Trophoblast cell (in vitro differentiated cells and primary cell): ENCODE data around the gene WSCD1.

Experiments
- DNase-seq, 2 donors: peaks; one replicate each; pipeline ENCODE4 v3.0.0-alpha.2; 2016
- H2AFZ ChIP-seq: 2 replicates; pipeline ENCODE4 v1.6.1; 2013; ENCODE audit warnings: low read length, moderate library complexity, mild to moderate bottlenecking; ENCODE audit not compliant: insufficient read depth, poor library complexity
- H2AK5ac ChIP-seq: 2 replicates; pipeline ENCODE4 v1.6.1; 2013; ENCODE audit warnings: mild to moderate bottlenecking, low read length
- H2BK120ac ChIP-seq: 2 replicates; pipeline ENCODE4 v1.6.1; 2013; ENCODE audit warnings: low read length, mild to moderate bottlenecking, moderate library complexity; ENCODE audit not compliant: insufficient read depth, poor library complexity
- H2BK12ac ChIP-seq: 2 replicates; pipeline ENCODE4 v1.6.1; 2013; ENCODE audit warnings: mild to moderate bottlenecking, low read length, moderate library complexity
- H2BK5ac ChIP-seq: 2 replicates; pipeline ENCODE4 v1.6.1; 2013; ENCODE audit warnings: low read length, low read depth, moderate library complexity, mild to moderate bottlenecking; ENCODE audit not compliant: poor library complexity
- H3K14ac ChIP-seq: 2 replicates; pipeline ENCODE4 v1.6.1; 2013; ENCODE audit warnings: mild to moderate bottlenecking, low read length
- H3K18ac ChIP-seq: 2 replicates; pipeline ENCODE4 v1.6.1; 2013; ENCODE audit warnings: mild to moderate bottlenecking, low read length
- H3K23ac ChIP-seq: 2 replicates; pipeline ENCODE4 v1.6.1; 2013; ENCODE audit warnings: low read length
- H3K27ac ChIP-seq: 2 replicates; pipeline ENCODE4 v1.5.1; 2013; ENCODE audit warnings: low read depth, mild to moderate bottlenecking, inconsistent platforms, low read length, moderate library complexity
- H3K27me3 ChIP-seq: 2 replicates; pipeline ENCODE4 v1.6.1; 2013; ENCODE audit warnings: inconsistent platforms, mild to moderate bottlenecking, low read length, moderate library complexity; ENCODE audit not compliant: insufficient read depth
- H3K36me3 ChIP-seq, 2 experiments: 1 replicate in 1 of 2; 2 replicates in 1 of 2; pipeline ENCODE4 v1.6.1; 2013; ENCODE audit warnings: low read length in 2 of 2, mild to moderate bottlenecking in 2 of 2, moderate library complexity in 1 of 2; ENCODE audit not compliant: insufficient read depth in 2 of 2, control insufficient read depth in 1 of 2
- H3K4ac ChIP-seq: 2 replicates; pipeline ENCODE4 v1.6.1; 2013; ENCODE audit warnings: low read depth, mild to moderate bottlenecking, low read length, moderate library complexity
- H3K4me1 ChIP-seq, 2 experiments: 1 replicate in 1 of 2; 2 replicates in 1 of 2; pipeline ENCODE4 v1.6.1; 2013; ENCODE audit warnings: low read length in 2 of 2, mild to moderate bottlenecking in 2 of 2, moderate library complexity in 1 of 2; ENCODE audit not compliant: insufficient read depth in 2 of 2, control insufficient read depth in 1 of 2
- H3K4me2 ChIP-seq: 2 replicates; pipeline ENCODE4 v1.6.1; 2013; ENCODE audit warnings: inconsistent platforms, mild to moderate bottlenecking, low read length, moderate library complexity
- H3K4me3 ChIP-seq: 2 replicates; pipeline ENCODE4 v1.5.1; 2013; ENCODE audit warnings: mild to moderate bottlenecking, low read depth, low read length, inconsistent platforms
- H3K79me1 ChIP-seq: one replicate; pipeline ENCODE4 v1.6.1; 2013; ENCODE audit warnings: low read length
- H3K79me2 ChIP-seq: 2 replicates; pipeline ENCODE4 v1.6.1; 2013; ENCODE audit warnings: low read length, mild to moderate bottlenecking; ENCODE audit not compliant: control insufficient read depth, insufficient read depth, poor library complexity
- H3K9ac ChIP-seq: 2 replicates; pipeline ENCODE4 v1.6.1; 2013; ENCODE audit warnings: mild to moderate bottlenecking, low read length
- H3K9me3 ChIP-seq: 2 replicates; pipeline ENCODE4 v1.6.1; 2013; ENCODE audit warnings: low read depth, mild to moderate bottlenecking, control low read depth, inconsistent platforms, low read length; ENCODE audit not compliant: insufficient read depth
- H4K12ac ChIP-seq: 2 replicates; pipeline ENCODE4 v1.6.1; 2013; ENCODE audit warnings: low read depth, mild to moderate bottlenecking, low read length, moderate library complexity
- H4K8ac ChIP-seq: 2 replicates; pipeline ENCODE4 v1.6.1; 2013; ENCODE audit warnings: low read depth, mild to moderate bottlenecking, low read length, moderate library complexity
- H4K91ac ChIP-seq: one replicate; pipeline ENCODE4 v1.6.1; 2013; ENCODE audit warnings: low read depth, mild to moderate bottlenecking, low read length, moderate library complexity
- WGBS: extraction: QIAGEN DNeasy Blood & Tissue Kit; methylation state at CpG from one replicate; pipeline ENCODE4 v1.1.7; 2013; ENCODE audit warnings: missing lambda C conversion rate; ENCODE audit not compliant: insufficient read length, insufficient coverage; ENCODE audit errors: extremely low coverage; 5-methylcytosine and 5-hydroxymethylcytosine counted together

Gene WSCD1

DNA sequence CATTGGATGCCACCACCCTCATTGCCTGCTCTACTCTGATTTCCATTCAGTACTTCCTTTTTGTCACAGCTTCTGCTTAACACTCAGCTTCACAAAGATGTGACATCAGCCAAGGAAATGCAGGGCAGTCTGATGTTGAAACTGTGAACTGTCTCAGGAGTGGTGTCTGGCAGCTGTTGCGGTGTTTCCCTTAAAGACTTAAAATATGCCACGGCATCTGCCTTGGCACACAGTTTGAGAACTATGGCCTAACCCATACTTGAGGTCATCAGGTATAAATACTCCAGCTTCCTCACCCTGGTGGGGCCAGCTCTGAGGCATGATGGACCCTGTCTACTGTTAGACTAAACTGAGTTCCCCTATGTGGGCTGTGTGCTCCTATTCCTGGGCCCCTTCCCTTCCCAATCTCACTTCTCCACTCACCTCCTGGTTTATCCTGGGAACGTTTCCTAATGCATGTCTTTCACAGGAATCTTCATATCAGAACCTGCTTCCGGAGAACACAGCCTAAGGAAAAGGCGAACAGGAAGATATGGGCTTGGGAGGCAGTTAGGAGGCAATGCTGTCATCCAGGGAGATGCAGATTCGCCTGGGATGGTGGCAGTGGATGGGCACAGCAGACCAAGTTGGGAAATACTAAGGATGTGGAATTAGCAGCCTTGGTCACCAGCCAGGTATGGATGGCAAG is 96.5 kb downstream of the WSCD1 start:
- H2BK12ac ChIP-seq, result no peak overlapping the region
- no peak overlapping the region for H3K4me3 ChIP-seq
- H3K23ac ChIP-seq, result peak overlapping the region; percentile 18
- no peak overlapping the region for H4K91ac ChIP-seq
- no peak overlapping the region for H3K14ac ChIP-seq
- WGBS, result no CpG with 5 or more reads among the region's 6 CpGs
- H2AK5ac ChIP-seq, result no peak overlapping the region
- no peak overlapping the region for H3K18ac ChIP-seq
- peaks cover 4% of the 10 kb centered on the region for H3K9me3 ChIP-seq
- H3K9ac ChIP-seq, result no peak overlapping the region
- no peak overlapping the region for H4K12ac ChIP-seq
- no peak overlapping the region for H2BK120ac ChIP-seq
- no peaks in the 10 kb centered on the region for H3K27me3 ChIP-seq
- no peak for DNase-seq
- H3K36me3 ChIP-seq, result no peaks in the 10 kb centered on the region
- no peaks in the 10 kb centered on the region for H3K79me2 ChIP-seq
- H3K27ac ChIP-seq, result no peak overlapping the region
- H2AFZ ChIP-seq, result no peak overlapping the region
- H4K8ac ChIP-seq, result no peak overlapping the region
- no peaks in the 10 kb centered on the region for H3K4me1 ChIP-seq
- no peak overlapping the region for H3K4me2 ChIP-seq
- H3K4ac ChIP-seq, result no peak overlapping the region
- H3K79me1 ChIP-seq, result no peaks in the 10 kb centered on the region
- H2BK5ac ChIP-seq, result no peak overlapping the region

DNA sequence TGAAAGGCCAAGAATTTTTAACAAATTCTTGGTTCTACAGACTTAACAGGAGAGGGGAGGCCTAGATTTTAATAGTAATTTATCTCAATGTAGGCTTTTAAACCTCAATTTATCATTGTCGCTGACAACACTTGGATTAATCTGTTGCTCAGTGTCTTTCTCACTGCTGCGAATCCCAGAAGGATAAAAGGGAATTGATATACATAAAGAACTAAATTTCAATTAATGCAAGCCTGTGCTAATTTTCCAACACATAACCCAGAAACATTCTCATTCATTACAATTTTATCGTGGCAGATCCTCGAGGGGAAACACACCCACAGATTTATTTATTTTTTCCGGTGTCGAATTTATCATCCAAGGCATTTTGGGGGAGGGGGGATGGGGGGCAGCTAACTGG is 98.1 kb downstream of the WSCD1 start:
- peaks cover 4% of the 10 kb centered on the region for H3K9me3 ChIP-seq
- no CpG with 5 or more reads among the region's 6 CpGs for WGBS

DNA sequence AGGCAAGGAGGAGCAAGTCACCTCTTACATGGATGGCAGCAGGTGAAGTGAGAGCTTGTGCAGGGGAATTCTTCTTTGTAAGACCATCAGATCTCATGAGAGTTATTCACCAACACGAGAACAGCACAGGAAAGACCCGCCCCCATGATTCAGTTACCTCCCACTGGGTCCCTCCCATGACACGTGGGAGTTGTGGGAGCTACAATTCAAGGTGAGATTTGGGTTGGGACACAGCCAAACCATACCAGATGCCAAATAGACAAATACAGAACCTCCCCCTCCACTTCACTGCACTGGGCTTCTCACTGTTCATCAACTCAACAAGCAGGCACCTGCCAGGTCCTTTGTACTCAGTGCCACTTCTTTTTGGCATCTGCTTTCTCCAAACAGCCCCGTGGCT is 100.2 kb downstream of the WSCD1 start:
- no peak for DNase-seq

More for the DNA sequence above, 98.1 kb downstream of the WSCD1 start:
- Histone ChIP-seq H2AFZ (no peak overlapping the region), H3K14ac (no peak overlapping the region), H2BK120ac (no peak overlapping the region), H2AK5ac (no peak overlapping the region), H3K4ac (no peak overlapping the region), H3K18ac (no peak overlapping the region), H4K91ac (no peak overlapping the region), H3K27me3 (no peaks in the 10 kb centered on the region), H4K12ac (no peak overlapping the region), H3K36me3 (no peaks in the 10 kb centered on the region), H3K4me2 (no peak overlapping the region), H3K79me2 (no peaks in the 10 kb centered on the region), H3K4me1 (no peaks in the 10 kb centered on the region), H2BK5ac (no peak overlapping the region), H3K27ac (no peak overlapping the region), H2BK12ac (no peak overlapping the region), H4K8ac (no peak overlapping the region), H3K4me3 (no peak overlapping the region), H3K79me1 (no peaks in the 10 kb centered on the region), H3K23ac (no peak overlapping the region), H3K9ac (no peak overlapping the region)
- DNase-seq, result no peak

DNA sequence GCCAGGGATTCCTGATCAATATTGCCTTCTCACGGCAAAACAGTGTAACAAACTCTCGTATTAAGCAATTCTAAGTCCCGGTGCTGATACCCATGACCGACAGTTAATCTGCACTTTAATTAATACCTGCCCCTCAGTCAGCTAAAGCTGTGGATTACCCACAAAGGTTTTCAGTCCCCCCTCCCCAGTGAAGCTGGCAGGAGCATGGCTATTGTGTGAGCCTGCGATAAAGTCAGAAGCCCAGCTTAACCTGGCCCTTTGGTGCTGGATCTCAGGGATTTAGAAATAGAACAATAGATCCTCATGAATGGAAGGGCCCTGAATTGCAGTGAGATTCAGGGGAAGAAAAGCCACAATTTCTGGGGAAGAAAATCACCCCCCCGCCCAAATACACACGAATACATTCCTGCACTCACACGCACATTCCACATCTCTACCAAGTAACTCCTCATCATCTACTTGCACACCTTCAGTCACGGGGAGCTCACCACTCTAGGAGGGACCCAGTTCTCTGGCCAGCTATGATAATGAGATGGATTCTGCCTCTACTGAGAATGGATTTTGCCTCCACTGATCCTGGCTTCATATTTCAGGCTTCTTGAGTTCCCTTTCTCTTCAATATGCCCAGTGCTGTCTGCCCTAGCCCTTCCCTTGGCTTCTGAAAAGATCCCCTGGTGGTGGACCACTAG is 102.6 kb downstream of the WSCD1 start:
- H2BK12ac ChIP-seq, result no peak overlapping the region
- WGBS, result no CpG with 5 or more reads among the region's 9 CpGs
- H4K91ac ChIP-seq, result no peak overlapping the region
- no peaks in the 10 kb centered on the region for H3K4me1 ChIP-seq
- no peak overlapping the region for H3K23ac ChIP-seq
- no peak overlapping the region for H2BK5ac ChIP-seq
- H3K18ac ChIP-seq, result no peak overlapping the region
- H3K4me3 ChIP-seq, result no peak overlapping the region
- H3K4me2 ChIP-seq, result no peak overlapping the region
- H3K27ac ChIP-seq, result no peak overlapping the region
- peaks cover 4% of the 10 kb centered on the region for H3K9me3 ChIP-seq
- H3K79me2 ChIP-seq, result no peaks in the 10 kb centered on the region
- DNase-seq, result no peak
- no peak overlapping the region for H4K12ac ChIP-seq
- H3K4ac ChIP-seq, result no peak overlapping the region
- no peak overlapping the region for H2BK120ac ChIP-seq
- no peaks in the 10 kb centered on the region for H3K36me3 ChIP-seq
- no peak overlapping the region for H4K8ac ChIP-seq
- no peak overlapping the region for H2AK5ac ChIP-seq
- no peaks in the 10 kb centered on the region for H3K79me1 ChIP-seq
- no peak overlapping the region for H3K14ac ChIP-seq
- no peak overlapping the region for H3K9ac ChIP-seq
- H3K27me3 ChIP-seq, result no peaks in the 10 kb centered on the region
- H2AFZ ChIP-seq, result no peak overlapping the region

More for the DNA sequence above, 100.2 kb downstream of the WSCD1 start:
- Histone ChIP-seq H3K9ac (no peak overlapping the region), H3K79me2 (no peaks in the 10 kb centered on the region), H3K14ac (no peak overlapping the region), H2BK12ac (no peak overlapping the region), H3K79me1 (no peaks in the 10 kb centered on the region), H3K4me2 (no peak overlapping the region), H2BK120ac (no peak overlapping the region), H4K12ac (no peak overlapping the region), H3K18ac (no peak overlapping the region), H3K36me3 (no peaks in the 10 kb centered on the region), H2AFZ (no peak overlapping the region), H4K8ac (no peak overlapping the region), H4K91ac (no peak overlapping the region), H3K4me3 (no peak overlapping the region), H3K27me3 (no peaks in the 10 kb centered on the region), H3K9me3 (peaks cover 4% of the 10 kb centered on the region), H3K4me1 (no peaks in the 10 kb centered on the region), H2AK5ac (no peak overlapping the region), H3K27ac (no peak overlapping the region), H2BK5ac (no peak overlapping the region), H3K4ac (no peak overlapping the region), H3K23ac (no peak overlapping the region)
- no CpG with 5 or more reads among the region's 4 CpGs for WGBS
